Fibroblast of villous mesenchyme (primary cell): ENCODE measurements around the gene PFKP. TPM values are rescaled to one million over a fixed set of nuclear protein-coding genes. Genes with fewer than 3 reads are reported as not detected.

Experiments
- DNase-seq: peaks from one replicate; pipeline ENCODE4 v3.0.0-alpha.2; 2010; ENCODE audit warnings: low read depth
- H3K4me3 ChIP-seq: 2 replicates; pipeline ENCODE4 v1.5.1; 2011; ENCODE audit warnings: low read depth, mild to moderate bottlenecking, low read length
- CTCF ChIP-seq: IDR thresholded peaks from 2 replicates; pipeline ENCODE4 v1.5.1; 2012; ENCODE audit warnings: low read depth, mild to moderate bottlenecking, low read length; ENCODE audit not compliant: insufficient read depth
- total RNA-seq: library from RNA; depleted of rRNA; stranded (reverse); fragments of >200 nt; gene quantifications from 2 replicates; pipeline ENCODE4 v1.2.3, GENCODE V29; 2012

The PFKP gene
- total RNA-seq, 1 donor, result 120 TPM

GRCh38 chr10:3046981-3047547, 20.3 kb upstream of the PFKP start:
- no peak overlapping the region for H3K4me3 ChIP-seq
- DNase-seq, result no peak
- no peak for TF ChIP-seq CTCF

- no peak overlapping the region for H3K4me3 ChIP-seq
- no peak for TF ChIP-seq CTCF
- DNase-seq, result no peak
Measured at GRCh38 chr10:3047596-3047995, 19.8 kb upstream of the PFKP start.

GRCh38 chr10:3048119-3049019, 19.0 kb upstream of the PFKP start:
- DNase-seq, result no peak
- no peak overlapping the region for H3K4me3 ChIP-seq
- no peak for TF ChIP-seq CTCF

GRCh38 chr10:3051692-3052091, 15.7 kb upstream of the PFKP start:
- no peak overlapping the region for H3K4me3 ChIP-seq
- no peak for TF ChIP-seq CTCF
- no peak for DNase-seq

GRCh38 chr10:3053155-3053554, 14.2 kb upstream of the PFKP start:
- H3K4me3 ChIP-seq, result no peak overlapping the region
- no peak for TF ChIP-seq CTCF
- DNase-seq, result no peak

GRCh38 chr10:3054183-3054850, 13.0 kb upstream of the PFKP start:
- H3K4me3 ChIP-seq, result no peak overlapping the region
- TF ChIP-seq CTCF, result no peak
- DNase-seq, result no peak
